Endothelial cell of umbilical vein (primary cell): ENCODE results near the gene SIN3A. TPM values are rescaled to one million over a fixed set of nuclear protein-coding genes. Genes with fewer than 3 reads are reported as not detected.
"Not testable (repeated sequence)": the region's sequence is repeated elsewhere in the genome, so short reads cannot be mapped to it uniquely, and the experiment has no call there.

Experiments used
- BruUV-seq: library from RNA; stranded (reverse); fragments of 400-500 nt; replicated peaks from 2 replicates; lab custom pipeline; 2021; lab: Mats Ljungman, UMichigan
- CTCF ChIA-PET: fragments of 300-600, 350-600 bp; sonication (Branson Sonifier 250); formaldehyde crosslinking; loops from one replicate; lab custom pipeline; 2021; ENCODE audit warnings: antibody characterized with exemption, inconsistent platforms; lab: Charles Lee
- POLR2A ChIA-PET: fragments of 300-600, 350-600 bp; sonication (Branson Sonifier 250); formaldehyde crosslinking; loops from one replicate; lab custom pipeline; 2021; ENCODE audit warnings: antibody characterized with exemption, inconsistent platforms; lab: Charles Lee
- DNase-seq: peaks from one replicate; pipeline ENCODE4 v3.0.0-alpha.2; 2011; ENCODE audit warnings: low read depth, low spot score
- FAIRE-seq: peaks from 2 replicates; lab custom pipeline; 2011; peaks lifted over from hg19 to GRCh38; lab: Jason Lieb, UNC
- H2AFZ ChIP-seq: 2 replicates; pipeline ENCODE4 v1.6.0; 2012; ENCODE audit warnings: low read depth, low read length, control low read depth, inconsistent platforms
- H3K27ac ChIP-seq: 2 replicates; pipeline ENCODE4 v1.5.1; 2011; ENCODE audit warnings: low read depth, mild to moderate bottlenecking, control low read depth, low read length, moderate library complexity; ENCODE audit not compliant: insufficient read depth
- H3K27me3 ChIP-seq, 2 experiments: 2 replicates each; pipeline versions ENCODE4 v1.6.0 to v1.6.1; 2011; ENCODE audit warnings: low read length in 2 of 2, mixed read lengths in 1 of 2; ENCODE audit not compliant: control insufficient read depth in 2 of 2, insufficient read depth in 2 of 2
- H3K36me3 ChIP-seq, 2 experiments: 2 replicates in 1 of 2; 3 replicates in 1 of 2; pipeline ENCODE4 v1.5.1; 2011; ENCODE audit warnings: low read length in 2 of 2, mild to moderate bottlenecking in 1 of 2, moderate library complexity in 1 of 2; ENCODE audit not compliant: control insufficient read depth in 2 of 2, insufficient read depth in 2 of 2; ENCODE audit errors: extremely low read depth in 1 of 2
- H3K4me1 ChIP-seq: 3 replicates; pipeline ENCODE4 v1.5.1; 2011; ENCODE audit warnings: mild to moderate bottlenecking, low read length; ENCODE audit not compliant: control insufficient read depth, insufficient read depth; ENCODE audit errors: extremely low read depth
- H3K4me2 ChIP-seq: 2 replicates; pipeline ENCODE4 v1.6.1; 2011; ENCODE audit warnings: low read length, control low read depth, mixed read lengths; ENCODE audit not compliant: insufficient read depth
- H3K4me3 ChIP-seq, 3 experiments: fragments of 200-600 bp in 1 of 3; sonication (generic), shearing (Covaris generic) in 1 of 3; replicated peaks in 1 of 3; 2 replicates each; pipeline ENCODE4 v1.5.1; 2011 to 2016; ENCODE audit warnings: control low read depth in 3 of 3, low read length in 3 of 3, mild to moderate bottlenecking in 2 of 3, inconsistent platforms in 1 of 3, low read depth in 1 of 3, moderate library complexity in 1 of 3; ENCODE audit not compliant: insufficient read depth in 1 of 3
- H3K79me2 ChIP-seq: 2 replicates; pipeline ENCODE4 v1.6.0; 2012; ENCODE audit warnings: low read length, inconsistent platforms; ENCODE audit not compliant: control insufficient read depth, insufficient read depth
- H3K9ac ChIP-seq: replicated peaks from 2 replicates; pipeline ENCODE3; 2011; ENCODE audit warnings: low read length, control low read depth; ENCODE audit not compliant: insufficient read depth; ENCODE audit errors: extremely low read depth
- H3K9me1 ChIP-seq: replicated peaks from 3 replicates; pipeline ENCODE4 v1.6.0; 2011; ENCODE audit warnings: mild to moderate bottlenecking, low read length; ENCODE audit not compliant: control insufficient read depth, insufficient read depth; ENCODE audit errors: extremely low read depth
- H3K9me3 ChIP-seq: replicated peaks from 2 replicates; pipeline ENCODE4 v1.5.1; 2012; ENCODE audit warnings: low read length, inconsistent platforms; ENCODE audit not compliant: control insufficient read depth, insufficient read depth
- H4K20me1 ChIP-seq: replicated peaks from 2 replicates; pipeline ENCODE3; 2011; ENCODE audit warnings: mild to moderate bottlenecking, low read length; ENCODE audit not compliant: control insufficient read depth, insufficient read depth; ENCODE audit errors: extremely low read depth
- JUN ChIP-seq: IDR thresholded peaks from 2 replicates; pipeline ENCODE4 v1.6.1; 2011; ENCODE audit warnings: borderline replicate concordance, low read depth; ENCODE audit not compliant: insufficient read length, insufficient read depth
- dilution Hi-C: fragments of 300-500 bp; cut with MboI; formaldehyde crosslinking; loops from one replicate; pipeline ENCODE4 v1.15.0; 2019; ENCODE audit warnings: low sequenced_read_pairs; ENCODE audit not compliant: extremely low pct_ligation_motif_present
- intact Hi-C: fragments of 100-400 bp; cut with micrococcal nuclease; formaldehyde crosslinking; loops from one replicate; pipeline ENCODE4 v1.10.0; 2022
- polyA plus RNA-seq, 4 experiments: library from polyadenylated mRNA; depleted of rRNA in 3 of 4; stranded (reverse) in 3 of 4; unstranded in 1 of 4; fragments of >200 nt; gene quantifications; 2 replicates each; pipeline versions ENCODE4 v1.2.1 to v1.2.3, GENCODE V29; 2011 to 2012; ENCODE audit warnings: missing spikeins in 1 of 4
- total RNA-seq: library from RNA; stranded (reverse); gene quantifications from 2 replicates; pipeline ENCODE4 v1.2.3, GENCODE V29; 2021

The SIN3A gene
- total and polyA plus RNA-seq, 2 donors (not counting 3 experiments of a cell fraction or from before 2014, with no cell fraction given), result 30.6 to 44.5 TPM

DNA sequence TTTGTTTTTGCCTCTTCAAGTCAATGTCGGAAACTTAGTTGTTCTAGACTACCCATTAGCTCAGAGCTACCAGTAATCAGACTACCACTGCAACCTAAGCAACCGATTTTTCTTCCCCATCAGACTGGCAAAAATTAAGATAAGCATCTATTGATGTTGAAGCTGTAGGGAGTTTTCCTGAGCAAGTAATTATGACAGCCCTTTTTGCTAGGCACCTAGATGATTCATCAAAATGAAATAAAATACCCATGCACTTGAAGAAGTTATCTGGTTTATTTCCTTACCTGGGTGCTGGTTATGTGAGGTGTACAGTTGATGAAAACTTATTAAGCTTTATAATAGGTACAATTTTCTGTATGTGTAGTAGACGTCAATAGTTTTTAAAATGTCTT is 116.2 kb downstream of the SIN3A start:
- H3K79me2 ChIP-seq, result peaks cover 7% of the 10 kb centered on the region
- H4K20me1 ChIP-seq, result no peaks in the 10 kb centered on the region
- peak overlapping the region in 2 of 3 experiments; percentile 2 to 50 for H3K4me3 ChIP-seq
- FAIRE-seq (no peak), DNase-seq (no peak)
- no peak overlapping the region for H3K9ac ChIP-seq
- intact Hi-C loops (no loop called here), dilution Hi-C loops (no loop called here)
- H3K27ac ChIP-seq, result no peak overlapping the region
- no peak for TF ChIP-seq JUN
- BruUV-seq, result TSS peak; percentile 52
- H2AFZ ChIP-seq, result peak overlapping the region; percentile 30
- ChIA-PET POLR2A (no interaction called here), CTCF (interaction anchor here (0.6 to 1.1 kb wide), 2 partner anchors 33 to 329 kb away, joined by 3 read pairs; partner anchors contain the start of gene MAN2C1)
- H3K36me3 ChIP-seq, result peaks cover 0 to 8% of the 10 kb centered on the region in 2 experiments
- H3K4me2 ChIP-seq, result peak overlapping the region; percentile 26
- peaks cover 10% of the 10 kb centered on the region for H3K4me1 ChIP-seq
- no peaks in the 10 kb centered on the region for H3K9me1 ChIP-seq
- no peaks in the 10 kb centered on the region for H3K27me3 ChIP-seq
- no peaks in the 10 kb centered on the region for H3K9me3 ChIP-seq

DNA sequence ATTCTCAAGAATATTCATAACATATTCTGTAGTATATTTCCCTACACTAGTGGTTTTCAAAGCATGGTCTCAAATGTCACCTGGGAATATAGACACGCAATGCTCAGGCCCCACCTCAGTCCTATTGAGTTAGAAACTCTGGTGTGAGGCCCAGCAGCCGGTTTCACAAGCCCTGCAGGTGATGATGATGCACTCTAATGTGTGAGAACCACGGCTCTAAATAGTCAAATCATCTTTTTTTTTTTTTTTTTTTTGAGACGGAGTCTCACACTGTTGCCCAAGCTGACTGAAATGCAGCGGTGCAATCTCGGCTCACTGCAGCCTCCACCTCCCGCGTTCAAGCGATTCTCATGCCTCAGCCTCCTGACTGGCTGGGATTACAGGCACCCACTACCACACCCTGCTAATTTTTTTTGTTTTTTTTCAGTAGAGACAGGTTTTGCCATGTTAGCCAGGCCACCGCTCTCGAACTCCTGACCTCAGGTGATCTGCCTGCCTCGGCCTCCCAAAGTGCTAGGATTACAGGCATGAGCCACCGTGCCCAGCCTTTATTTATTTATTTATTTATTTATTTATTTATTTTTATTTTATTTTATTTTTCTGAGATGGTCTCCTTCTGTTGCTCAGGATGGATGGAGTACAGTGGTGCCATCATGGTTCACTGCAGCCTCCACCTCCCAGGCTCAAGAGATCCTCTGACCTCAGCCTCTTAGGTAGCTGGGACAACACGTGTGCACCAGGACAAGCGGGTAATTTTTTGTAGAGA is 117.7 kb downstream of the SIN3A start:
- H3K9ac ChIP-seq, POLR2A ChIA-PET, DNase-seq, H3K9me3 ChIP-seq, FAIRE-seq, H4K20me1 ChIP-seq, H3K4me3 ChIP-seq, intact Hi-C loops, H3K79me2 ChIP-seq, H3K27me3 ChIP-seq, dilution Hi-C loops, H3K36me3 ChIP-seq, H3K4me2 ChIP-seq, H2AFZ ChIP-seq, BruUV-seq, H3K27ac ChIP-seq, H3K9me1 ChIP-seq: not testable (repeated sequence)
- CTCF ChIA-PET, result interaction anchor here (1.1 kb wide), 1 partner anchor 34 kb away, joined by 3 read pairs; the partner anchor contains the start of gene MAN2C1
- peaks cover 10% of the 10 kb centered on the region for H3K4me1 ChIP-seq

DNA sequence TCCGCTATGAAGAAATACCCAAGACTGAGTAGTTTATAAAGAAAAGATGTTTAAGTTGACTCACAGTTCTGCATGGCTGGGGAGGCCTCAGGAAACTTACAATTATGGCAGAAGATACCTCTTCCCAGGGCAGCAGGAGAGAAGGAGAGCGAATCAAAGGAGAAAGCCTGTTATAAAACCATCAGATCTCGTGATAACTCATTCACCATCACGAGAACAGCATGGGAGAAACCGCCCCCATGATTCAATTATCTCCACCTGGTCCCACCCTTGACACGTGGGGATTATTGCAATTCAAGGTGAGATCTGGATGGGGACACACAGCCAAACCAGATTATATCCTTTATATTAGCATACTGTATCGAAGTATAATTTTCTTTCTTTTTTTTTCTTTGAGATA is 119.4 kb downstream of the SIN3A start:
- H3K9ac ChIP-seq, H3K79me2 ChIP-seq, H4K20me1 ChIP-seq, dilution Hi-C loops, H3K27ac ChIP-seq, H3K9me3 ChIP-seq, H3K36me3 ChIP-seq, CTCF ChIA-PET, H3K4me3 ChIP-seq, BruUV-seq, DNase-seq, H3K27me3 ChIP-seq, H2AFZ ChIP-seq, POLR2A ChIA-PET, intact Hi-C loops, H3K4me2 ChIP-seq, FAIRE-seq, H3K9me1 ChIP-seq: not testable (repeated sequence)
- peaks cover 10% of the 10 kb centered on the region for H3K4me1 ChIP-seq
